ENCODE measurements around the gene ACSS1.

DNA sequence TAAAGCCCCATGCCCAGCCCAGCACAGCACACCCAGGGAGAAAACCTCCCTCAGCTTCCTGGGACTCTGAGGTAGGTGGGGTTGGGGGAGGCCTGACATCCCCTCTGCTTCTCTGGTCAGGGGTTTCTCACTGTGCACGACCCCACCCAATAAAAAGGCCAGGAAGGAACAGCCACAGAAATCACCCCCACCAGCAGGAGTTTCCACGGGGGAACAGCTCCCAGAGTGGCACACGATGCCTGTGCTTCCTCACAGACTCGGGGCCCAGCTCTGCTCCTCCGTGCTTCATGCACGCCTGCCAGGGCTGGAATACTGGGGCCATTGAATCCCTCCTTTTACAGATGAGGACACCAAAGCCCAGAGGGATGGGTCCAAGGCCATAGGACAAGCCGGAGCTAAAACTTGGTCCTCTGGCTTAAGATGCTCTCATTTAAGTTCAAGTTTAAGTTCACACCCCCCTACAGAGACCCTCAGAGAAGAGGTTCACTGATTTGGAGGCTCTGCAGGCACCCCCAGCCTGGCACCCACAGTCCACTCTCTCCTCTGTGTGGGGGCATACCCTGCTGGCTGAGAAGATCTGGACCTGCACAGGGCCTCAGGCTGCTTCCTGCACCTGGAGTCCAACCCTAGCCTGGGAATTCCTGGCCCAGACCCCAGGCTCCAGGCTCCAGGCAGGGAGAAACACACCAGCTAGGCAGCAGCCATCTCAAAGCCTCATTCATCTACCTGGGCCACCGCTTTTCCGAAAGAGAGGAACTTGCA lies 14.3 kb downstream of the ACSS1 start:
- TF ChIP-seq POLR2A (IDR thresholded peaks at IDR 0.05): no peak
- TF ChIP-seq, protein P1, sequence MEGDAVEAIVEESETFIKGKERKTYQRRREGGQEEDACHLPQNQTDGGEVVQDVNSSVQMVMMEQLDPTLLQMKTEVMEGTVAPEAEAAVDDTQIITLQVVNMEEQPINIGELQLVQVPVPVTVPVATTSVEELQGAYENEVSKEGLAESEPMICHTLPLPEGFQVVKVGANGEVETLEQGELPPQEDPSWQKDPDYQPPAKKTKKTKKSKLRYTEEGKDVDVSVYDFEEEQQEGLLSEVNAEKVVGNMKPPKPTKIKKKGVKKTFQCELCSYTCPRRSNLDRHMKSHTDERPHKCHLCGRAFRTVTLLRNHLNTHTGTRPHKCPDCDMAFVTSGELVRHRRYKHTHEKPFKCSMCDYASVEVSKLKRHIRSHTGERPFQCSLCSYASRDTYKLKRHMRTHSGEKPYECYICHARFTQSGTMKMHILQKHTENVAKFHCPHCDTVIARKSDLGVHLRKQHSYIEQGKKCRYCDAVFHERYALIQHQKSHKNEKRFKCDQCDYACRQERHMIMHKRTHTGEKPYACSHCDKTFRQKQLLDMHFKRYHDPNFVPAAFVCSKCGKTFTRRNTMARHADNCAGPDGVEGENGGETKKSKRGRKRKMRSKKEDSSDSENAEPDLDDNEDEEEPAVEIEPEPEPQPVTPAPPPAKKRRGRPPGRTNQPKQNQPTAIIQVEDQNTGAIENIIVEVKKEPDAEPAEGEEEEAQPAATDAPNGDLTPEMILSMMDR (IDR thresholded peaks at IDR 0.05): no peak

All from tibial nerve (tissue), 3 donors.